GM12873 (cell line): ENCODE data around the gene PLEKHA7.

ENCODE experiments used
- TF ChIP-seq, protein P1 (sequence below): IDR thresholded peaks from 2 replicates; pipeline ENCODE4 v1.5.1; 2012; ENCODE audit warnings: low read depth, mild to moderate bottlenecking, moderate library complexity, low read length, control low read depth; ENCODE audit not compliant: insufficient read depth; ENCODE audit errors: missing control alignments

Gene PLEKHA7

DNA sequence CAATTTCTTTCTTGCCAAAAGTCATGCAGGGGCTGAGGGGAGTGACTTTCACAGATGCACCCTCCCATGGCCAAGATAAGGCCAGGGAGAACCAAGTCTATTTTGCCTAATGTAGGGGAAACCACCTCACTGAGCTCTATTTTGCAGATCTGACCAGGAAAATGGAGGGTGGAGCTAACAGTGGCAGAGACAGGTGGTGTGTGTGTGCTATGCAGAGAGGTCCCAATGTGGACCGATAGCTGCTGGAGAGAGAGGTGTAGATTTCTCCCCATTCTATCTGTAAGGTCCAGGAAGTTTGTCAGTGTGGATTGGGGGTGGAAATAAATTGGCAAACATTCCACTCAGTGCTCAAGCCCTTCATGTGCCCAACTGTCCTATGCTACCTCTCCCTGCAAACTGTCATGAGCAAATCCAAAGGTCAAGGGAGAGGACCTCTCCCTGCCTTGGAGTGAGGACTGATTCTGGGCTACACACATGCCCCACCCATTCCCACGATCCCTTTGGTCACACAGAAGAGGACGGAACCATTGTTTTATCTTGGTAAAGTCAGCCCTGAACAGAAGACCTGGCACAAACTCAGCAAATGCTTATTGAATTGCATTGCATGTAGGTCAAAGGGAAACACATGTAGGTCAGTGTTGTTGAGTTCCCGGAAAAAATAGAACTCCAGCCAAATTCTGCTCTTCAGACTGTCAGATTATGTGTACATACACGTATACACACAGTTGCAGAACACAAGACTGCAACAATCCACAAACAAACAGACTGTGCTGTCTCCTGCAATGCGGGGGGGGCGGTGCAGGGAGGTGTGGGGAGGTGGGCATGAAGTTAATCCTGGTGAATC, 209.9 kb downstream of the PLEKHA7 start:
- TF ChIP-seq, protein P1, sequence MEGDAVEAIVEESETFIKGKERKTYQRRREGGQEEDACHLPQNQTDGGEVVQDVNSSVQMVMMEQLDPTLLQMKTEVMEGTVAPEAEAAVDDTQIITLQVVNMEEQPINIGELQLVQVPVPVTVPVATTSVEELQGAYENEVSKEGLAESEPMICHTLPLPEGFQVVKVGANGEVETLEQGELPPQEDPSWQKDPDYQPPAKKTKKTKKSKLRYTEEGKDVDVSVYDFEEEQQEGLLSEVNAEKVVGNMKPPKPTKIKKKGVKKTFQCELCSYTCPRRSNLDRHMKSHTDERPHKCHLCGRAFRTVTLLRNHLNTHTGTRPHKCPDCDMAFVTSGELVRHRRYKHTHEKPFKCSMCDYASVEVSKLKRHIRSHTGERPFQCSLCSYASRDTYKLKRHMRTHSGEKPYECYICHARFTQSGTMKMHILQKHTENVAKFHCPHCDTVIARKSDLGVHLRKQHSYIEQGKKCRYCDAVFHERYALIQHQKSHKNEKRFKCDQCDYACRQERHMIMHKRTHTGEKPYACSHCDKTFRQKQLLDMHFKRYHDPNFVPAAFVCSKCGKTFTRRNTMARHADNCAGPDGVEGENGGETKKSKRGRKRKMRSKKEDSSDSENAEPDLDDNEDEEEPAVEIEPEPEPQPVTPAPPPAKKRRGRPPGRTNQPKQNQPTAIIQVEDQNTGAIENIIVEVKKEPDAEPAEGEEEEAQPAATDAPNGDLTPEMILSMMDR: no peak

GRCh38 chr11:16801288-16801980, 212.8 kb downstream of the PLEKHA7 start:
- TF ChIP-seq, protein P1: no peak

DNA sequence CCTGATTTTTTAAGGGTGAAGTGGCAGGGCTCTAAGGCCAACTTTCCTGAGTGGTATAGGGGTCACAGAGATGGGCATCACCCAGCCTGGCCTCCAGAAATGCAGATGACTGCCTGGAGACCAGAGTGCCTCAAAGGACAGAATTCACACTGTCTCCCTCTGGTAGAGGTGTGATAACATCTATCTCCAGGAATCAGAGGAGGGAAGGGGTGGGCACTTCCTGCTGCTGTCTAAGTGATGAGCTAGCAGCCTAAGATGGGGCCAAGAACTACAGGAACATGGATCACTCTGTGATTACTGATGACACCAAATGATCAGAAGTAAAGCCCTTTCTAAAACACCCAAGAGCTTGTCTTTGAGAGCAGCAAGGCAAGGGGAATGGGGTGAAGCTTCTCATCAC, 213.8 kb downstream of the PLEKHA7 start:
- TF ChIP-seq, protein P1: no peak

DNA sequence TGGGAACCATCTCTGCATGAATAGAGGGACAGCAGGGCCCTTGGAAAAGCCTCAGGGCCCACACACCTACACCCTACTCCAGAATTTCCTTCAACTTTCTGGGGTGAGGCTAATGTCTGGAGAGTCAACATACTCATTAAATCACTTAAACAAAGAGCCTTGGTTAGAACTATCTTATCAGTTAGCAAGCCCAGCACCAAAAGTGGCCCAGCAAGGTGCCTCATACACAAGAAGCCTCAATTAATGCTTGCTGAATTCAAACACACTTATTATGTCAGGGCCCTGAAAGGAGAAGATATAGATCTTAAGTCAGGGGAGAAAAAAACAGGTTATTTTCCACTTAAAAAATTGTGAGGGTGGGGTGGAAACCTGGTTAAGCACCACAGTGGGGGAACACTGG, 214.3 kb downstream of the PLEKHA7 start:
- TF ChIP-seq, protein P1: no peak

DNA sequence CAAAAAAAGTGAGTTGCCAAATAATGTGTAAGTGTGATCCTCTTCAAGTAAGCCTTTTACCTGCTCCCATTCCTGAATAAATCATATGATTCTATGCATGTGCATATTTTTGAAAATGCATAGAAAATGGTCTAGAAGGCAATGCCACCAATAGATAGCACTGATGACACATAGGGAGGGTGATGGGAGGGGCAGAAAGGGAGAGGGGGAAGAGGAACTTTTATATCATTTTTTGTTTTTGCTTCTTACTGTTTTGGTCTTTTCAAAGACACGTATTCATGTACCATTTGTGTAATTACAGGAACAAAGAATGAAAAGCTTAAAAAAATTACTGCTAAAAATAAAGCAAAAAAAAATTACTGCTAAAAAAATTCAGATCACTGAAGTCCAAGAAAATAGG, 215.0 kb downstream of the PLEKHA7 start:
- TF ChIP-seq, protein P1: no peak

- TF ChIP-seq, protein P1: no peak
These were observed 216.4 kb downstream of the PLEKHA7 start for GRCh38 chr11:16797776-16798175.

GRCh38 chr11:16796311-16796710, 217.9 kb downstream of the PLEKHA7 start:
- TF ChIP-seq, protein P1: no peak
